Neutrophil (primary cell): Measurements from ENCODE around the gene SEPTIN8.

Experiments
- H3K27ac ChIP-seq: fragments of 200-600 bp; sonication (generic); 2 replicates; pipeline ENCODE4 v1.5.1; 2016; ENCODE audit warnings: mild to moderate bottlenecking, moderate library complexity
- H3K27me3 ChIP-seq: fragments of 200-600 bp; sonication (generic); 2 replicates; pipeline ENCODE4 v1.6.0; 2016; ENCODE audit warnings: mild to moderate bottlenecking
- H3K36me3 ChIP-seq: fragments of 200-600 bp; sonication (generic); 2 replicates; pipeline ENCODE4 v1.5.1; 2017
- H3K4me1 ChIP-seq, 2 experiments: fragments of 200-600 bp in 1 of 2; sonication (generic) in 1 of 2; 1 replicate in 1 of 2; 2 replicates in 1 of 2; pipeline versions ENCODE4 v1.5.1 to v1.6.1; 2013 to 2016; ENCODE audit warnings: low read depth in 1 of 2, low read length in 1 of 2, mild to moderate bottlenecking in 1 of 2, moderate library complexity in 1 of 2; ENCODE audit not compliant: control insufficient read depth in 1 of 2, insufficient read depth in 1 of 2
- H3K4me3 ChIP-seq, 2 experiments: fragments of 200-600 bp in 1 of 2; sonication (generic) in 1 of 2; 1 replicate in 1 of 2; 2 replicates in 1 of 2; pipeline ENCODE4 v1.5.1; 2013 to 2016; ENCODE audit warnings: low read depth in 1 of 2, low read length in 1 of 2, mild to moderate bottlenecking in 1 of 2, moderate library complexity in 1 of 2
- H3K9me3 ChIP-seq: fragments of 200-600 bp; sonication (generic); 2 replicates; pipeline ENCODE4 v1.5.1; 2016
- CTCF ChIP-seq: fragments of 200-600 bp; sonication (generic); IDR thresholded peaks from 2 replicates; pipeline ENCODE4 v1.5.1; 2016; ENCODE audit warnings: antibody characterized with exemption

The SEPTIN8 gene

GRCh38 chr5:132756542-132756941 is 20.5 kb downstream of the SEPTIN8 start:
- no peaks in the 10 kb centered on the region for H3K4me1 ChIP-seq
- no peaks in the 10 kb centered on the region for H3K9me3 ChIP-seq
- no peak for TF ChIP-seq CTCF
- no peaks in the 10 kb centered on the region for H3K36me3 ChIP-seq
- no peak overlapping the region for H3K27ac ChIP-seq
- no peak overlapping the region for H3K4me3 ChIP-seq
- peaks cover 33% of the 10 kb centered on the region for H3K27me3 ChIP-seq

GRCh38 chr5:132754947-132755346 is 22.1 kb downstream of the SEPTIN8 start:
- no peak overlapping the region for H3K4me3 ChIP-seq

DNA sequence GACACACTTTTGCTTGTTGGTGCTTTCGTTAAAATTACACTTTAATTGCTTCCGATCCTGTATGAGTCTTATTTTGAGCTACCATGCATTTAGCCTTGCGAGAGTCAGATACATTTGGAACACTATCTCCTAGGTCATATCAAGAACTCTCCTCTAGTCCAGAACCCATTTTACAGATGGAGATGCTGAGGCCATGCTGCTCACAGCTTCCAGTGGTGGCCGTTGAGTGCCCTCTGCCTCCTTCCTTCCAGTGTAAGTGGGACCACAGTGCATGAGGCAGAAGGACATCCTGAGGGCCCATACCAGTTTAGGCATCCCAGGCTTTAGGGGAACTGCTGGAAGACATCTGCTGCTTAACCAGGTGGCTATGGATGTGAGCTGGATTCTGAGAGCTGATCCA is 22.9 kb downstream of the SEPTIN8 start:
- Histone ChIP-seq H3K4me3 (no peak overlapping the region), H3K9me3 (no peaks in the 10 kb centered on the region), H3K4me1 (no peaks in the 10 kb centered on the region), H3K36me3 (no peaks in the 10 kb centered on the region), H3K27ac (no peak overlapping the region), H3K27me3 (peaks cover 57% of the 10 kb centered on the region)
- TF ChIP-seq CTCF, result no peak

More at GRCh38 chr5:132754947-132755346, 22.1 kb downstream of the SEPTIN8 start:
- Histone ChIP-seq H3K27ac (no peak overlapping the region), H3K4me1 (no peaks in the 10 kb centered on the region), H3K9me3 (no peaks in the 10 kb centered on the region), H3K27me3 (peaks cover 49% of the 10 kb centered on the region), H3K36me3 (no peaks in the 10 kb centered on the region)
- no peak for TF ChIP-seq CTCF

DNA sequence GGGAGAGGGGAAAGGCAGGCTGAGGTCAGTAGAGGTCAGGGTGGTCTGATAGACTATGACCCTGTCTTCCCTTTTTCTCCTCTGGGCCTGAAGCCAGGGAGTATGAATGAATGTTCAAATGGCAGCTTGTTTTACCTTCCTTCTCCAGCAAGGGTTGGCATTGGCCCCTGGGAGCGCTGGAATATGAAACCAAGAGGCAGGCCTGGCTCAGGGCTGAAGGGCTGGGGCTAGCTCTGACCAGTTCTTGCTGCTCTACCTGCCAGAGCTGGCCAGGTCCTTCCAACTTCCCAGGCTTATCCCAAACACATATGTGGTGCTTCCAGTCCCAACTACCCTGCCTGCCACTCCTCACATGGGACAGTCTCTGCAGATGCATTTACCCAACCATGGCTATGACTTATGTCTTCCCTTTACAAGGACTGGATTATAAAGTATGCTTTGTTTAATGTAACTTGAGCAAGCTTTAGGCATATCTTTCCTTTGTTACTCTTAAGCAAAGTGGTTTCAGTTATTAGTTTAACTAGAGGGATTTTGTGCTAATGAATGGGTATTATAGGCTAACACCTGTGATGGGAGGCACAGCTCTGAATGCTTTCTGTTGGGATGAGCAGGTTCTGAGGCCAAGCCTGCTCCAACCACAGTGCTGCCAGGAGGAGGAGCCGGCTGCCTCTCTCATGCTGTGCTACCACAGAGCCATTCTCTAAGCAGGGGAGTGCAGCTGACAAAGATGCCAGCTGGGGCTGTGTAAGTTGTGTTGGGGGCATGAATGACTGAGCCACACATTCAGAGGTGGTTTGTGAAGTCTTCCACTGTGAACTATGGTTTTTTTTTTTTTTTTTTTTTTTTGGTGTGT is 23.7 kb downstream of the SEPTIN8 start:
- no peak overlapping the region for H3K27ac ChIP-seq
- H3K36me3 ChIP-seq, result no peaks in the 10 kb centered on the region
- no peak for TF ChIP-seq CTCF
- no peaks in the 10 kb centered on the region for H3K9me3 ChIP-seq
- peaks cover 64% of the 10 kb centered on the region for H3K27me3 ChIP-seq
- no peaks in the 10 kb centered on the region for H3K4me1 ChIP-seq
- H3K4me3 ChIP-seq, result no peak overlapping the region

- no peak for TF ChIP-seq CTCF
- Histone ChIP-seq H3K9me3 (no peaks in the 10 kb centered on the region), H3K27me3 (peaks cover 71% of the 10 kb centered on the region), H3K27ac (no peak overlapping the region), H3K36me3 (no peaks in the 10 kb centered on the region), H3K4me1 (no peaks in the 10 kb centered on the region), H3K4me3 (no peak overlapping the region)
These were observed 24.4 kb downstream of the SEPTIN8 start for GRCh38 chr5:132752581-132753125.
